ENCODE results near the gene ATP8A2.

The ATP8A2 gene

GRCh38 chr13:25732111-25732865, 360.5 kb downstream of the ATP8A2 start:
- DNase-seq (ENCODE audit: low read depth), result no peak

DNA sequence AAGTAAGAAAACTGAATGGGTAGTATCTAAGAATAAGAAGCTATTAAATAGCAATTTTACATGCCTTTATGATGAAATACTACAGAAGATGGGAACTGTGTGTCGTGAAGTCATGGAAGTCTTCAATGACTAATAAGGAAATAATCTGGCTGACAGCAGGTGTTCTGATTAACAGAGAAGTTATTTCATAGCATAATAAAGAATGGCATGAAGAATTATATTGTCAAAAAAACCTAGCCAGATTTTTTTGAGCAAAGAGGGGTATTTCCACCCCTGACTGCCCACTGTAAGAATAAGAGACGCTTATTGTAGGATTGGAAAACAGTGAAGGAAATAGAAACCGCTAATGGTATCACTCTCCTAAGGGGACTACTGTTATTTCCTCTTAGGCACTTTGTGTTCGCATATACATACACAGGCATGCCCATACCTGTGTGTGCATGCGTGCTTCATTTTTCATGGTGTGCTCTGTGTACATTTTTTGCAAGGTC, 361.3 kb downstream of the ATP8A2 start:
- no peak for DNase-seq (ENCODE audit: low read depth)

DNA sequence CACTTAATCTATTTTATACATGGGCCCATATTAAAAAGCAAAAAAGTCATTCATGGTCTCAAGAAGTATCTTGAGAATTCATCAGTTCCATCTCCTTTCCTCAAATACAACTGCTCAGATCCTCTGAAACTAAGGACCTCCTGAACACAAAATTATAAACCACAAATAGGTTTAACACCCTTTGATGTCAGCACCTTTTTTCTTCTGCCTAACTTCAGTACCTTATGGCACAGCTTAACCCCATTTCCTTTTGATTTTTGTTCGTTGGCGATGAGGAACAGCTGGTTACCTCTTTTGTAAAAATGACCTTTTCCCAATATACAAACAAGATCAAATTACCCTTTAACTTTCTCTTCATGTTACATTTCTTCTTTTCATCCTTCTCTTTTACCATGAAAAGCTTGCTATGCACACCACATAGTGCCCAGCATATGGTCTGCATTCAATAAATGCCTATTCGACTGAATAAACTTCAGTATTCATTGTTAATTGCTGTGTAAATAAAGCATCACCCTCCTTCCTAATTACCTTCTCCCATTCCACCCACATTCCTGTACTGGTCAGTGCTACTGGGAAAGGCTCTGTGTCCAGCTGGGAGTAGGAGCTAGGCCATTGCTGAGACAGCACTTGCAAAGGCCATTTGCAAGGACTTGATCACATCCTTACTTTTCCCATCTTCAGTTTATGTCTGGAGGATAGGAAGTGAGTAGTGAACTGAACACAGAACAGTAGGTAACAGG, 362.1 kb downstream of the ATP8A2 start:
- DNase-seq (ENCODE audit: low read depth), result no peak

DNA sequence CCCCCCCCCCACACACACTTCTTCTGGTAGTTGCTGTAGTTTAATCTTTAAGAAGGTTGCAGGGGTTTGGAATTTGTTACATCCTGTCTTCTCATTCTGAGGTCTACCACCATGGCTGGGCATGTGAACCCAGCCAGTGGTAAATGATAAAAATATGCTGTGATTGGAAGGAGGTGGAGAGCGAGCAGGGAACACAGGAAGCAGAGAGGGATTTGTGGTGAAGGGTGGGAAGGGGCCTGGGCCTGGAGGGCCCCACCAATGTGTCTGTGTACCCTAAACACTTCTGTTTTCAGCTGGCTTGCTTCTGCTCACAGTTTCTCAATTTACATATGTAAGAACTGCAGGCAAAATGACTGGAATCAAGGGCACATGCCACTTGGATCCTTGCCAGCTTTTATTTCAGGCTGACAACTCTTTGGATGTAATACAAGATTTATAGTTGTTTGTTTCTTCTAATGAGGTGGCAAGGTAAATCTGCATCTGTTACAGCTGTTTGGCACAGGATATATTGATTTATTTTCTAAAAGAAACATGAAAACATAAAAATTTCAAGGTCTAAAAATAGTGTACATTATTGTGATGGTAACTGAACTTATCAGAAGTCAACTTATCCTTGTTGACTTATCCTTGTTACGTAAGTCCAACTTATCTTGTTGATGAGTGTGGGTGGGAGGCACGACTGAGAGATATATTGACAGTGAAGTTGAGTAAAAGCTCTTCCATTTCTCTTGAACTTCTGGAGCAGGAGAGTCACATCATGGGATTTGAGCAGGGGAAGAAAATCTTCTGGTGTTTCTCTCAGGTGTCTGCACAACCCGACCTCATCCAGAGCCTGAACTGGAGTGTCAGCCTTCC, 366.8 kb downstream of the ATP8A2 start:
- DNase-seq (ENCODE audit: low read depth), result no peak

DNA sequence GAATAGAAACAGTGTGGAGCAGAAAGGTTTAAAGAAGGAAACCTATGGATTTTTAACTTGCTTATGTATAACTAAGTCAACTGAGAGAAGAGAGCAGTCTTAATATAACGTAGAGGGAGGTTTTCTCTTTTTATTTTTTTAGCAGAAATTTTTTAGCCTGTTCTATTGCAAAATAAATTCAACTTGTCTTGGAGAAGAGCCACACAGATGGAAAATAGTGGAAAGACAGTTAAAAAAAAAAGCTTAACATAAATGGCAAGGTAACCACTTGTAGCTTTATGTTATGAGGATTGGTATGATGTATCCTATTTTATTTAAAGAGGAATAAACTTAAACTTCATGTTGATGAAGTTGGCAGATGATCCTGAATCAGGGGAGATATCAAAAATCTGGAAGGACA, 367.6 kb downstream of the ATP8A2 start:
- no peak for DNase-seq (ENCODE audit: low read depth)

DNA sequence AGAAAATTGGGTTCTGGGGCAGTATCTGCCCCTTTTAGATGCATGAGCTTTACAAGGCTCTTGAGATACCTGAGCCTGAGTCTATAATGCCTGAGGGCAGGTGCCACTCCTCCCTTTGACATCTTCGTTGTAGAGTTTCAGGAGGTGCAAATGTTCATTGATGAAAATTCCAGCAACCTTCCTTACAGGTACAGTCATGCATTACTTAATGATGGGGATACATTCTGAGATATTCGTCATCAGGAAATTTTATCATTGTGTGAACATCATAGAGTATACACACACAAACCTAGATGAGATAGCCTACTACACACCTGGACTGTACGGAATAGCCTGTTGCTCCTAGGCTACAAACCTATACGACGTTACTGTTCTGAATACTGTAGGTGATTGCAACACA, 370.0 kb downstream of the ATP8A2 start:
- DNase-seq (ENCODE audit: low read depth), result no peak

GRCh38 chr13:25742220-25742619, 370.4 kb downstream of the ATP8A2 start:
- no peak for DNase-seq (ENCODE audit: low read depth)

GRCh38 chr13:25743421-25743820, 371.6 kb downstream of the ATP8A2 start:
- no peak for DNase-seq (ENCODE audit: low read depth)

- no peak for DNase-seq (ENCODE audit: low read depth)
Observed at GRCh38 chr13:25744178-25744577, 372.4 kb downstream of the ATP8A2 start.

DNA sequence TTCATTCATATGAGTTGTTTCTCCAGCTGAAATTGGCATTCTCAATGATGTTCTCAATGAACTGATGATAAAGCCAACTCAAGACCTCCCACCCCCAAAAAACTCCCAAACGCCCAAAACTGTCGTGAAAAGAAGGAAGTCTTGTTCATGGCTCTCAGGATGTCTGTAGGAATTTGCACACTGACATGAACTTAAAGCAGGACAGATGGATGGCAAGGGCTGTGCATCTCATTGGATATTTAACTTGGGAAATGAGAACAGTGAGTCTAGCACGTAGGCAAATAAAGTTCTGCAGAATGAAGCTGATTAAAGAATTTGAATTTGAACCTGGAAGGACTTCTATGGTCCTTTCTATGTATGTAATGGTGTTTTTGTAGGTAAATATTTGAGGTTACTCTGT, 374.4 kb downstream of the ATP8A2 start:
- no peak for DNase-seq (ENCODE audit: low read depth)

DNA sequence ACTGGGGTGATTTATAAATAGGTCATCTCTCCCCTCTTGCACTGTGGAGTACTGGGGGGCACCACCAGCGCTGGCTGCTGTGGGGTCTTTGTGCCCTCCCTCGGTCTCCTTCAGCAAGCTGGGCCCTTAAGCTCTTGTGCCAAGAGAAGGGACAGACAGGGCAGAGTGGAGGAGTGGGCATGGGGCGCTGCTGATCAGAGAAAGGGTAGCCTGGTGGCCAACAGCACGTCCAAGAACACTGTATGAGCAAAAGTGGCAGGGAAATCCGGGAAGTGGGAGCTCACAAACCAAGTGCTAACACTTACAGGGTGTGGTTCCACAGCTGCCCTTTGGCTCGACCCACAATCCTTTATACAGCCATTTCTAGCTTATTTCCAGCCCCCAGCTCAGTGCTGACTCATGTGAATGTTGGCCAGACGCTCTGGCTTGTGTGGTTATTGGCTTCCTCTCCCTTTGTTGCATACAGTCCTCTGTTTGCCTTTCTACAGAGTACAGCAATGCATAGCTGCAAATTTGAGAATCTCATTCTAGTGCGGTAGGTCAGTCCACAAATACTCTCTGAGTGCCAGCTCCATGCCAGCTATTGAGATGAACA, 381.3 kb downstream of the ATP8A2 start:
- no peak for DNase-seq (ENCODE audit: low read depth)

DNA sequence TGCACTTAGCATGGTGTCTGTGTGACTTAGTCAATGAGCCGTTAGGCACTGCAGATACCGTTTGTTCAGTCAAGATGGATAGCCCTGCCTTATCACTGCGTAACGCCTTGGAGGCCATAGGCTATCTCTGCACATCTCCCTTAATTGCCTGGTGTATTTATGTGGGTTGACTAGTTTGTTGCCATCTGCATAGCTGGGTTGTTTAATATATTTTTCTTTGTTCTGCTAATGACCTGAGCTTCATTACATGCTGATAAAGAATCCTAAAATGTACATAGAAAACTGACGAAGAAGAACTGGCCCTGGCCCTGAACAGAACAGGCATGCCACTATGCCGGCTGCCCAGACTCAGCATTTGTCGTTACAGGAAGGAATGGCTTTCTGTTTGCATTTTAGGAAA, 382.2 kb downstream of the ATP8A2 start:
- DNase-seq (ENCODE audit: low read depth), result no peak

DNA sequence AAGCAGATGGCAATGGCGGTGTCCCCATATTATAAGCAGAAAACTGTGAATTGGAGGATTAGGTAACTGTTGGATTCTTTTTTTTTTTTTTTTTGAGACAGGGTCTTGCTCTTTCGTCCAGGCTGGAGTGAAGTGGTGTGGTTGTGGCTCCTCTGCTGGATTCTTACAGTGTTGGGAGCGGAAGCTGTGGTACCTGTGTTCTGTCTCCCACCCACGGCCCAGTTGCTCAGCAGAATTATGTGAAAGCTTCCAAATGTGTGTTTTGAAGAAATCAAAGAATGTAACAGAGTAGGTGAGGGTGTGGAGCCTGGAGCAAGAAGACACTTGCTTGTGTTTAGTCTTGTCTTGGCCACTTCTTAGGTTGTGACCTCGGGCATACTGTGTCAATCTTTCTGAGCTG, 384.5 kb downstream of the ATP8A2 start:
- no peak for DNase-seq (ENCODE audit: low read depth)

- no peak for DNase-seq (ENCODE audit: low read depth)
Observed at GRCh38 chr13:25756912-25757311, 385.1 kb downstream of the ATP8A2 start.

GRCh38 chr13:25761041-25761440, 389.3 kb downstream of the ATP8A2 start:
- DNase-seq (ENCODE audit: low read depth), result no peak

- DNase-seq (ENCODE audit: low read depth), result no peak
Observed at GRCh38 chr13:25762281-25762680, 390.5 kb downstream of the ATP8A2 start.

- DNase-seq (ENCODE audit: low read depth), result no peak
Observed at GRCh38 chr13:25762795-25763377, 391.1 kb downstream of the ATP8A2 start.

DNA sequence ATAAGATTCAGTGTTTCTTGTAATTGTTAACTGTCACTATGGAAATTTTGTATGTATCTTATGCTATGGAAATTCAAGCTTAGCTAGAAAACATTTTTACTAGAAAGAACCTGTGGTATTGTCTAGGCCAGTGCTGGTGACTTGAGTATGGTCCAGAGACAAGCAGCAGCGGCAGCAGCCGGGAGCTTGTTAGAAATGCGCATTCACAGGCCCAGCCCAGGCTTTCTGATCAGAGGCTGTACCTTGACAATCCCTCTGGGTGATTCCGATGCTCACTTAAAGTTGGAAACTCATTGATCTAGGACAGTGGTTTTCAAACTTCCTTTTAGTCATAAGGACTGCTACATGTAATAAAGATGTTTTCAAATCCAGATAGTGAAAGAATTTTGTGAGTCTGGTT, 392.6 kb downstream of the ATP8A2 start:
- DNase-seq (ENCODE audit: low read depth), result no peak

DNA sequence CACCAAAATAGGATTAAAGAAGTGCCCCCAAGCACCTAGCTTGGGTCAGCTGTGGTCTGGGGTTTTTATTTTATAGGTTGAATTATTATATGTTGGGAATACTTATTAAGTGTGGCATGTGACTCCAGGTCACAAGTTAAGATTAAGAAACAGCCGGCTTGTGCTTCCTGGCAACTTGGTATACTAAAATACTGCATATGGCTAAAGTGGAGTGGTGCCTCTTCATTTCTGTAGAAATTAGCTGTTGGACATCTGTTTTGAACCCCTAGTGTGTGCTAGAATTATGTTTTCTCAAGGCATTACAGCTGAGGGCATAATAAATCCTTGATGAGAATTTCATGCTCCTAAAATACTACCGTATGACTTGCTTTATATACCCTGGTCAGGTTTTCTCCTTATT, 393.5 kb downstream of the ATP8A2 start:
- DNase-seq (ENCODE audit: low read depth), result no peak

- DNase-seq (ENCODE audit: low read depth), result no peak
Observed at GRCh38 chr13:25766576-25766975, 394.8 kb downstream of the ATP8A2 start.

GRCh38 chr13:25766991-25767390, 395.2 kb downstream of the ATP8A2 start:
- DNase-seq (ENCODE audit: low read depth), result no peak

GRCh38 chr13:25768376-25768775, 396.6 kb downstream of the ATP8A2 start:
- no peak for DNase-seq (ENCODE audit: low read depth)
